ENCODE results near the gene NAMPT.
"Not testable (repeated sequence)": the region's sequence is repeated elsewhere in the genome, so short reads cannot be mapped to it uniquely, and the experiment has no call there.

Gene NAMPT

GRCh38 chr7:106216517-106216922, 68.3 kb downstream of the NAMPT start:
- peak overlapping the region; percentile 89 for H3K27ac ChIP-seq
- TF ChIP-seq CTCF (conservative IDR thresholded peaks at IDR 0.05): no peak

- H3K27ac ChIP-seq: peak overlapping the region; percentile 89
- TF ChIP-seq CTCF (conservative IDR thresholded peaks at IDR 0.05): no peak
Measured at GRCh38 chr7:106215868-106216516, 68.8 kb downstream of the NAMPT start.

- not testable (repeated sequence) for H3K27ac ChIP-seq
Measured at GRCh38 chr7:106208944-106209343, 75.8 kb downstream of the NAMPT start.

GRCh38 chr7:106206826-106207541, 77.8 kb downstream of the NAMPT start:
- peak overlapping the region; percentile 83 for H3K27ac ChIP-seq

GRCh38 chr7:106205621-106206222, 79.1 kb downstream of the NAMPT start:
- TF ChIP-seq CTCF (conservative IDR thresholded peaks at IDR 0.05): no peak
- H3K27ac ChIP-seq: peak overlapping the region; percentile 83

More at GRCh38 chr7:106206826-106207541, 77.8 kb downstream of the NAMPT start:
- no peak for TF ChIP-seq CTCF (conservative IDR thresholded peaks at IDR 0.05)

- H3K27ac ChIP-seq: no peak overlapping the region
- no peak for TF ChIP-seq CTCF (conservative IDR thresholded peaks at IDR 0.05)
Measured at GRCh38 chr7:106203473-106203872, 81.3 kb downstream of the NAMPT start.

- no peak overlapping the region for H3K27ac ChIP-seq
- TF ChIP-seq CTCF (conservative IDR thresholded peaks at IDR 0.05): no peak
Measured at GRCh38 chr7:106201164-106201563, 83.6 kb downstream of the NAMPT start.

Measured in VCaP (cell line).